Liver (tissue), 9 donors: ENCODE measurements around the gene MYO18B. TPM values are rescaled to one million over a fixed set of nuclear protein-coding genes. Genes with fewer than 3 reads are reported as not detected.

Experiments used
- DNase-seq: peaks from one replicate; pipeline ENCODE4 v3.0.0-alpha.2; 2017; ENCODE audit warnings: low spot score
- H3K27ac ChIP-seq, 2 donors: one replicate each; pipeline ENCODE4 v1.7.0; 2013; ENCODE audit warnings: inconsistent platforms in 2 of 2, low read length in 2 of 2, control low read depth in 1 of 2, low read depth in 1 of 2, mild to moderate bottlenecking in 1 of 2
- H3K27me3 ChIP-seq, 4 donors: one replicate each; pipeline versions ENCODE4 v1.6.1 to v1.7.0; 2013; ENCODE audit warnings: low read length in 3 of 4, inconsistent platforms in 1 of 4, mild to moderate bottlenecking in 1 of 4, moderate library complexity in 1 of 4; ENCODE audit not compliant: control insufficient read depth in 4 of 4, insufficient read depth in 4 of 4
- H3K36me3 ChIP-seq, 4 donors: one replicate each; pipeline versions ENCODE4 v1.6.1 to v1.7.0; 2013; ENCODE audit warnings: low read length in 3 of 4, mild to moderate bottlenecking in 3 of 4, low read depth in 1 of 4, moderate library complexity in 1 of 4; ENCODE audit not compliant: control insufficient read depth in 4 of 4, insufficient read depth in 3 of 4
- H3K4me1 ChIP-seq, 4 donors: one replicate each; pipeline versions ENCODE4 v1.6.1 to v1.7.0; 2013; ENCODE audit warnings: low read length in 3 of 4, mild to moderate bottlenecking in 3 of 4, moderate library complexity in 1 of 4; ENCODE audit not compliant: control insufficient read depth in 4 of 4, insufficient read depth in 4 of 4
- H3K4me3 ChIP-seq, 3 donors: one replicate each; pipeline versions ENCODE4 v1.6.1 to v1.7.0; 2013; ENCODE audit warnings: low read length in 3 of 3, control low read depth in 1 of 3, low read depth in 1 of 3, mild to moderate bottlenecking in 1 of 3
- H3K9ac ChIP-seq, 2 donors: one replicate each; pipeline ENCODE4 v1.7.0; 2013; ENCODE audit warnings: low read length in 2 of 2, mild to moderate bottlenecking in 2 of 2, moderate library complexity in 2 of 2, control low read depth in 1 of 2, low read depth in 1 of 2
- H3K9me3 ChIP-seq, 4 donors: one replicate each; pipeline versions ENCODE4 v1.6.1 to v1.7.0; 2013; ENCODE audit warnings: low read length in 3 of 4; ENCODE audit not compliant: control insufficient read depth in 4 of 4
- EGR1 ChIP-seq, 2 donors: IDR thresholded peaks; 2 replicates each; pipeline ENCODE4 v1.6.1; 2016 to 2018; ENCODE audit warnings: antibody characterized with exemption in 2 of 2, low read depth in 2 of 2
- FOXA1 ChIP-seq: IDR thresholded peaks from 2 replicates; pipeline ENCODE4 v1.6.1; 2016; ENCODE audit warnings: antibody characterized with exemption
- FOXA2 ChIP-seq: IDR thresholded peaks from 2 replicates; pipeline ENCODE4 v1.6.1; 2016; ENCODE audit warnings: antibody characterized with exemption
- GABPA ChIP-seq, 2 donors: IDR thresholded peaks in 1 of 2; conservative IDR thresholded peaks in 1 of 2; 2 replicates each; pipeline ENCODE4 v1.6.1; 2016; ENCODE audit warnings: antibody characterized with exemption in 2 of 2, mild to moderate bottlenecking in 1 of 2, moderate library complexity in 1 of 2
- HNF4A ChIP-seq, 2 donors: conservative IDR thresholded peaks; 2 replicates each; pipeline ENCODE4 v1.6.1; 2016; ENCODE audit warnings: antibody characterized with exemption in 2 of 2, mild to moderate bottlenecking in 2 of 2
- HNF4G ChIP-seq: IDR thresholded peaks from 2 replicates; pipeline ENCODE4 v1.6.1; 2016; ENCODE audit warnings: antibody characterized with exemption
- JUND ChIP-seq, 2 donors: IDR thresholded peaks; 2 replicates each; pipeline ENCODE4 v1.6.1; 2016; ENCODE audit warnings: antibody characterized with exemption in 2 of 2
- NR2F2 ChIP-seq: IDR thresholded peaks from 2 replicates; pipeline ENCODE4 v1.6.1; 2016; ENCODE audit warnings: antibody characterized with exemption
- RXRA ChIP-seq, 2 donors: IDR thresholded peaks; 2 replicates each; pipeline ENCODE4 v1.6.1; 2017 to 2018; ENCODE audit warnings: antibody characterized with exemption in 2 of 2, mild to moderate bottlenecking in 1 of 2
- SP1 ChIP-seq: IDR thresholded peaks from 2 replicates; pipeline ENCODE4 v1.6.1; 2018; ENCODE audit warnings: antibody characterized with exemption, mild to moderate bottlenecking
- TAF1 ChIP-seq: conservative IDR thresholded peaks from 2 replicates; pipeline ENCODE4 v1.6.1; 2016; ENCODE audit warnings: antibody characterized with exemption, mild to moderate bottlenecking
- YY1 ChIP-seq: IDR thresholded peaks from 2 replicates; pipeline ENCODE4 v1.6.1; 2016; ENCODE audit warnings: antibody characterized with exemption, mild to moderate bottlenecking
- WGBS: extraction: QIAGEN DNeasy Blood & Tissue Kit; methylation state at CpG from one replicate; pipeline ENCODE4 v1.1.7; 2013; 5-methylcytosine and 5-hydroxymethylcytosine counted together
- polyA plus RNA-seq, 2 donors: library from polyadenylated mRNA; stranded (reverse) in 1 of 2; unstranded in 1 of 2; fragments of 200-250 nt in 1 of 2; fragments of >200 nt in 1 of 2; fragmentation: Nextera tagmentation in 1 of 2; extraction: Ambion mirVana in 1 of 2; gene quantifications; one replicate each; pipeline versions ENCODE4 v1.2.1 to v1.2.3, GENCODE V29; 2013 to 2015
- total RNA-seq, 2 donors: library from RNA; depleted of rRNA; stranded (reverse); fragments of >200 nt; gene quantifications; one replicate each; pipeline ENCODE4 v1.2.3, GENCODE V29; 2014
- TF ChIP-seq, protein P1 (sequence below): IDR thresholded peaks from 2 replicates; pipeline ENCODE4 v1.6.1; 2016; ENCODE audit warnings: antibody characterized with exemption
- TF ChIP-seq, protein P2 (sequence below): IDR thresholded peaks from 2 replicates; pipeline ENCODE4 v1.6.1; 2016; ENCODE audit warnings: antibody characterized with exemption, mild to moderate bottlenecking
- TF ChIP-seq, protein P3 (sequence below): IDR thresholded peaks from 2 replicates; pipeline ENCODE4 v1.6.1; 2016; ENCODE audit warnings: antibody characterized with exemption
- TF ChIP-seq, protein P4 (sequence below): IDR thresholded peaks from 2 replicates; pipeline ENCODE4 v1.6.1; 2016; ENCODE audit warnings: antibody characterized with exemption
- TF ChIP-seq, protein P5 (sequence below): fragments of 150-350 bp; IDR thresholded peaks from 2 replicates; pipeline ENCODE4 v1.5.1; 2017; ENCODE audit warnings: improper control_type of control experiment, low read depth, low read length; ENCODE audit not compliant: missing input control
- donor health status: healthy.
- donor health status: healthy.
- donor health status: healthy.
- donor health status: healthy.
- donor health status: healthy.

The MYO18B gene
- total and polyA plus RNA-seq, 4 donors = under 0.01 to 4.2 (median 0.02) TPM; not detected in 1

DNA sequence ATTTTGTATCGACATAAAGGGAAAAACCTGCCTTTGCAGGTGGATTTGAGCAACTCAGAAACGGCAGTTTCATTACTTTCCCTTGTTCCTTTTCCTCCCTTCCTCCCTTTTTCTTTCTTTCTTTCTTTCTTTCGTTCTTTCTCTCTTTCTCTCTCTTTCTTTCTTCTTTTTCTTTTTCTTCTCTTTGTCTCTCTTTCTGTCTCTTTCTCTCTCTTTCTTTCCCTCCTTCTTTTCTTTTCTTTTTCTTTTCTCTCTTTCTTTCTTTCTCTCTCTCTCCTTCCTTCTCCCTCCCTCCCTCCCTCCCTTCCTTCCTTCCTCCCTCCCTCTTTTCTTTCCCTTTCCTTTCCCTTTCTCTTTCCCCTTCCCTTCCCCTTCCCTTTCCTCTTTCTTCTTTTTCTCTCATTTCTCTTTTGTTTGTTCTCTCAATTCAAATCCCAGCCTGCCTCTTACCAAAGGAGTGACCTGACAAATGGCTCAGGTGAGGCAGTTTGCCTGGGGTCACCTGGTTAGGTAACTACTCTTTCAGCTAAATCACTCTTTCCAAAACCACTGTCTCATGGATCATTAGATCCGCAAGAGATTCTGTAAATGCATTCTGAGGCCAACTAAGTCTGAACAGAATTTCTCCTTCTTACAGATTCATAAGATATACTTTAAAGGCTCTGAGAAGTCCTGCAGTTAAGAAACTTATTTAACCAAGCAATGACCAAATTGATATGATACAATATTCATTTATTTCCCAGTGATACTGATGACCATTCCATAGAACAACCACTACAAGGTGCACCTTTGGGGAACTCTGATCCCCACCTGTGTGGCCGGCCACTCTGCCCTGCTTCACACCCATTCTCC is 75.3 kb downstream of the MYO18B start:
- TF ChIP-seq RXRA (IDR thresholded peaks at IDR 0.05) = no peak
- TF ChIP-seq, protein P1, sequence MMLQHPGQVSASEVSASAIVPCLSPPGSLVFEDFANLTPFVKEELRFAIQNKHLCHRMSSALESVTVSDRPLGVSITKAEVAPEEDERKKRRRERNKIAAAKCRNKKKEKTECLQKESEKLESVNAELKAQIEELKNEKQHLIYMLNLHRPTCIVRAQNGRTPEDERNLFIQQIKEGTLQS = no peak
- no peak for TF ChIP-seq SP1
- TF ChIP-seq YY1 = no peak
- no peak for TF ChIP-seq GABPA (IDR thresholded peaks at IDR 0.05 in 1 of 2, conservative IDR thresholded peaks at IDR 0.05 in 1 of 2)
- TF ChIP-seq, protein P2, sequence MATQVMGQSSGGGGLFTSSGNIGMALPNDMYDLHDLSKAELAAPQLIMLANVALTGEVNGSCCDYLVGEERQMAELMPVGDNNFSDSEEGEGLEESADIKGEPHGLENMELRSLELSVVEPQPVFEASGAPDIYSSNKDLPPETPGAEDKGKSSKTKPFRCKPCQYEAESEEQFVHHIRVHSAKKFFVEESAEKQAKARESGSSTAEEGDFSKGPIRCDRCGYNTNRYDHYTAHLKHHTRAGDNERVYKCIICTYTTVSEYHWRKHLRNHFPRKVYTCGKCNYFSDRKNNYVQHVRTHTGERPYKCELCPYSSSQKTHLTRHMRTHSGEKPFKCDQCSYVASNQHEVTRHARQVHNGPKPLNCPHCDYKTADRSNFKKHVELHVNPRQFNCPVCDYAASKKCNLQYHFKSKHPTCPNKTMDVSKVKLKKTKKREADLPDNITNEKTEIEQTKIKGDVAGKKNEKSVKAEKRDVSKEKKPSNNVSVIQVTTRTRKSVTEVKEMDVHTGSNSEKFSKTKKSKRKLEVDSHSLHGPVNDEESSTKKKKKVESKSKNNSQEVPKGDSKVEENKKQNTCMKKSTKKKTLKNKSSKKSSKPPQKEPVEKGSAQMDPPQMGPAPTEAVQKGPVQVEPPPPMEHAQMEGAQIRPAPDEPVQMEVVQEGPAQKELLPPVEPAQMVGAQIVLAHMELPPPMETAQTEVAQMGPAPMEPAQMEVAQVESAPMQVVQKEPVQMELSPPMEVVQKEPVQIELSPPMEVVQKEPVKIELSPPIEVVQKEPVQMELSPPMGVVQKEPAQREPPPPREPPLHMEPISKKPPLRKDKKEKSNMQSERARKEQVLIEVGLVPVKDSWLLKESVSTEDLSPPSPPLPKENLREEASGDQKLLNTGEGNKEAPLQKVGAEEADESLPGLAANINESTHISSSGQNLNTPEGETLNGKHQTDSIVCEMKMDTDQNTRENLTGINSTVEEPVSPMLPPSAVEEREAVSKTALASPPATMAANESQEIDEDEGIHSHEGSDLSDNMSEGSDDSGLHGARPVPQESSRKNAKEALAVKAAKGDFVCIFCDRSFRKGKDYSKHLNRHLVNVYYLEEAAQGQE = no peak
- TF ChIP-seq FOXA1 = no peak
- peaks cover 0 to 5% (median under 1%) of the 10 kb centered on the region in 4 donors for H3K9me3 ChIP-seq
- 67% methylated on average over 5 of the region's 5 CpGs for WGBS

DNA sequence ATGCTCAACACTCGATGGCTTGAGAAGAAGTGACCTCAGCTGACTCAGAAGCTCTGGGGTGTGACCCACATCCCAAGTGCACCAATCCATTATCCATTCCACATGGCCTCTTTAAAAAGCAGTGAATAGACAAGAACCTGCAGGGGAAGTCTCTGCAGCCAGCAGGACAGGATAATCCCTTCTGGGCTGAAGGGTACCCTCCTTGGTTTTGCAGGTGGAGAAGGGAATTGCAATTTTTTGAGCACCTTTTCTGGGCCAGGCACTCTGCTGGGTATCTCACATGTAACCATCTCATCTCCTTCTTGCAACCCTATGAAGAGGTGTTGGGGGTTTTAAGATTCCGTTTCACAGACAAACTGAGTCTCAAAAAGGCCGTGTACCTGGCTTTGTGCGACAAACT is 76.6 kb downstream of the MYO18B start:
- Histone ChIP-seq H3K27me3 (peaks cover 0 to 4% (median under 1%) of the 10 kb centered on the region in 4 donors), H3K27ac (no peak overlapping the region), H3K4me1 (no peaks in the 10 kb centered on the region), H3K9ac (no peak overlapping the region), H3K4me3 (no peak overlapping the region), H3K36me3 (no peaks in the 10 kb centered on the region), H3K9me3 (peaks cover 0 to 7% (median 3%) of the 10 kb centered on the region in 4 donors)
- DNase-seq = no peak
- TF ChIP-seq YY1 (no peak), TAF1 (no peak), NR2F2 (no peak), HNF4A (conservative IDR thresholded peaks at IDR 0.05) (no peak), FOXA2 (no peak), JUND (IDR thresholded peaks at IDR 0.05) (no peak), SP1 (no peak), EGR1 (IDR thresholded peaks at IDR 0.05; ENCODE audit: low read depth in 2 of 2) (no peak), RXRA (IDR thresholded peaks at IDR 0.05) (no peak), FOXA1 (no peak), HNF4G (no peak)
- TF ChIP-seq, protein P3, sequence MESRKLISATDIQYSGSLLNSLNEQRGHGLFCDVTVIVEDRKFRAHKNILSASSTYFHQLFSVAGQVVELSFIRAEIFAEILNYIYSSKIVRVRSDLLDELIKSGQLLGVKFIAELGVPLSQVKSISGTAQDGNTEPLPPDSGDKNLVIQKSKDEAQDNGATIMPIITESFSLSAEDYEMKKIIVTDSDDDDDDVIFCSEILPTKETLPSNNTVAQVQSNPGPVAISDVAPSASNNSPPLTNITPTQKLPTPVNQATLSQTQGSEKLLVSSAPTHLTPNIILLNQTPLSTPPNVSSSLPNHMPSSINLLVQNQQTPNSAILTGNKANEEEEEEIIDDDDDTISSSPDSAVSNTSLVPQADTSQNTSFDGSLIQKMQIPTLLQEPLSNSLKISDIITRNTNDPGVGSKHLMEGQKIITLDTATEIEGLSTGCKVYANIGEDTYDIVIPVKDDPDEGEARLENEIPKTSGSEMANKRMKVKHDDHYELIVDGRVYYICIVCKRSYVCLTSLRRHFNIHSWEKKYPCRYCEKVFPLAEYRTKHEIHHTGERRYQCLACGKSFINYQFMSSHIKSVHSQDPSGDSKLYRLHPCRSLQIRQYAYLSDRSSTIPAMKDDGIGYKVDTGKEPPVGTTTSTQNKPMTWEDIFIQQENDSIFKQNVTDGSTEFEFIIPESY = no peak
- TF ChIP-seq, protein P4, sequence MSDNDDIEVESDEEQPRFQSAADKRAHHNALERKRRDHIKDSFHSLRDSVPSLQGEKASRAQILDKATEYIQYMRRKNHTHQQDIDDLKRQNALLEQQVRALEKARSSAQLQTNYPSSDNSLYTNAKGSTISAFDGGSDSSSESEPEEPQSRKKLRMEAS = no peak
- TF ChIP-seq, protein P5, sequence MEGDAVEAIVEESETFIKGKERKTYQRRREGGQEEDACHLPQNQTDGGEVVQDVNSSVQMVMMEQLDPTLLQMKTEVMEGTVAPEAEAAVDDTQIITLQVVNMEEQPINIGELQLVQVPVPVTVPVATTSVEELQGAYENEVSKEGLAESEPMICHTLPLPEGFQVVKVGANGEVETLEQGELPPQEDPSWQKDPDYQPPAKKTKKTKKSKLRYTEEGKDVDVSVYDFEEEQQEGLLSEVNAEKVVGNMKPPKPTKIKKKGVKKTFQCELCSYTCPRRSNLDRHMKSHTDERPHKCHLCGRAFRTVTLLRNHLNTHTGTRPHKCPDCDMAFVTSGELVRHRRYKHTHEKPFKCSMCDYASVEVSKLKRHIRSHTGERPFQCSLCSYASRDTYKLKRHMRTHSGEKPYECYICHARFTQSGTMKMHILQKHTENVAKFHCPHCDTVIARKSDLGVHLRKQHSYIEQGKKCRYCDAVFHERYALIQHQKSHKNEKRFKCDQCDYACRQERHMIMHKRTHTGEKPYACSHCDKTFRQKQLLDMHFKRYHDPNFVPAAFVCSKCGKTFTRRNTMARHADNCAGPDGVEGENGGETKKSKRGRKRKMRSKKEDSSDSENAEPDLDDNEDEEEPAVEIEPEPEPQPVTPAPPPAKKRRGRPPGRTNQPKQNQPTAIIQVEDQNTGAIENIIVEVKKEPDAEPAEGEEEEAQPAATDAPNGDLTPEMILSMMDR = no peak
- TF ChIP-seq, protein P1 = no peak
- TF ChIP-seq, protein P2 = no peak
- WGBS = 74% methylated on average over 4 of the region's 4 CpGs

More for the DNA sequence above, 75.3 kb downstream of the MYO18B start:
- Histone ChIP-seq H3K27ac (no peak overlapping the region), H3K27me3 (peaks cover 0 to 4% (median under 1%) of the 10 kb centered on the region in 4 donors), H3K4me1 (no peaks in the 10 kb centered on the region), H3K4me3 (no peak overlapping the region), H3K9ac (no peak overlapping the region), H3K36me3 (no peaks in the 10 kb centered on the region)
- DNase-seq = no peak
